Peyer's patch (tissue), 4 donors: Measurements from ENCODE around the gene TUBD1. TPM values are rescaled to one million over a fixed set of nuclear protein-coding genes. Genes with fewer than 3 reads are reported as not detected.
"Not testable (repeated sequence)": the region's sequence is repeated elsewhere in the genome, so short reads cannot be mapped to it uniquely, and the experiment has no call there.

Source experiments
- DNase-seq, 3 donors: peaks; one replicate each; pipeline ENCODE4 v3.0.0-alpha.2; 2017 to 2019
- H3K27ac ChIP-seq, 4 donors: fragments of 200-600 bp; sonication (generic); one replicate each; pipeline ENCODE4 v1.5.1; 2016 to 2019
- H3K27me3 ChIP-seq, 2 donors: fragments of 200-600 bp; sonication (generic); one replicate each; pipeline ENCODE4 v1.5.1; 2019
- H3K36me3 ChIP-seq, 3 donors: fragments of 200-600 bp; sonication (generic); one replicate each; pipeline ENCODE4 v1.5.1; 2016 to 2019
- H3K4me1 ChIP-seq, 4 donors: fragments of 200-600 bp; sonication (generic); one replicate each; pipeline ENCODE4 v1.5.1; 2016 to 2019
- H3K4me3 ChIP-seq, 4 donors: fragments of 200-600 bp; sonication (generic); 1 replicate in 3 of 4; 2 replicates in 1 of 4; pipeline ENCODE4 v1.5.1; 2016 to 2019; ENCODE audit warnings: mild to moderate bottlenecking in 1 of 4
- H3K9me3 ChIP-seq, 4 donors: fragments of 200-600 bp; sonication (generic); one replicate each; pipeline ENCODE4 v1.5.1; 2016 to 2019; ENCODE audit warnings: mild to moderate bottlenecking in 1 of 4
- CTCF ChIP-seq, 6 experiments: fragments of 450-650 bp in 4 of 6; fragments of 200-600 bp in 2 of 6; sonication (generic) in 1 of 6; IDR thresholded peaks; one replicate each; pipeline ENCODE4 v1.5.1; 2017 to 2019; ENCODE audit warnings: antibody characterized with exemption in 6 of 6, mild to moderate bottlenecking in 3 of 6, moderate library complexity in 1 of 6
- POLR2A ChIP-seq, 2 donors: fragments of 450-650 bp; IDR thresholded peaks; one replicate each; pipeline ENCODE4 v1.5.1; 2017; ENCODE audit warnings: antibody characterized with exemption in 2 of 2, mild to moderate bottlenecking in 2 of 2, moderate library complexity in 2 of 2
- total RNA-seq, 4 donors: library from RNA; depleted of rRNA; stranded (reverse); fragments of >200 nt; gene quantifications; one replicate each; pipeline ENCODE4 v1.1.0, GENCODE V29; 2016

The TUBD1 gene
- total RNA-seq = 10 to 100 TPM in 1 of 4 donors, 1 to 10 TPM in 3; 8.4 to 12.2 (median 9.5) TPM

GRCh38 chr17:59892924-59893675, at the start of gene TUBD1, which contains the start of gene RPS6KB1:
Gene TUBD1 (minus strand): TSS chr17:59892943. CDS start chr17:59891002, 1,941 bp downstream.
Gene RPS6KB1 (plus strand): TSS chr17:59893121. CDS start chr17:59893185, 64 bp downstream.
- TF ChIP-seq POLR2A (IDR thresholded peaks at IDR 0.05) (peak; percentile 87 to 89), CTCF (IDR thresholded peaks at IDR 0.05) (peak in 1 of 6 experiments; percentile 1)
- Histone ChIP-seq H3K27ac (peak within 1 kb of the TSS; percentile 85 to 96 (median 91)), H3K4me3 (peak within 1 kb of the TSS; percentile 86 to 99 (median 91)), H3K4me1 (peaks cover 0 to 37% (median 2%) of the 10 kb centered on the region in 4 donors), H3K27me3 (no peaks in the 10 kb centered on the region), H3K36me3 (peaks cover 0 to 4% (median 0%) of the 10 kb centered on the region in 3 donors), H3K9me3 (no peaks in the 10 kb centered on the region)
- peak; percentile 92 to 99 (median 95) for DNase-seq

- no peak overlapping the region for H3K27ac ChIP-seq
- H3K4me3 ChIP-seq = no peak overlapping the region
- no peaks in the 10 kb centered on the region for H3K27me3 ChIP-seq
- no peaks in the 10 kb centered on the region for H3K9me3 ChIP-seq
- H3K4me1 ChIP-seq = no peaks in the 10 kb centered on the region
- no peak for TF ChIP-seq POLR2A (IDR thresholded peaks at IDR 0.05)
- no peak for TF ChIP-seq CTCF (IDR thresholded peaks at IDR 0.05)
- DNase-seq = no peak
- H3K36me3 ChIP-seq = peaks cover 0 to 71% (median 0%) of the 10 kb centered on the region in 3 donors
Observed at GRCh38 chr17:59941131-59941530, 48.4 kb upstream of the TUBD1 start.

- H3K27ac ChIP-seq, H3K27me3 ChIP-seq, H3K4me1 ChIP-seq, H3K4me3 ChIP-seq, H3K9me3 ChIP-seq, DNase-seq: not testable (repeated sequence)
- peaks cover 0 to 71% (median 0%) of the 10 kb centered on the region in 3 donors for H3K36me3 ChIP-seq
Observed at GRCh38 chr17:59940697-59941096, 48.0 kb upstream of the TUBD1 start.

GRCh38 chr17:59933317-59933716, 40.6 kb upstream of the TUBD1 start:
- DNase-seq, H3K27me3 ChIP-seq: not testable (repeated sequence)
- H3K36me3 ChIP-seq = peaks cover 0 to 97% (median 0%) of the 10 kb centered on the region in 3 donors

GRCh38 chr17:59930768-59931167, 38.0 kb upstream of the TUBD1 start:
- DNase-seq, H3K4me1 ChIP-seq: not testable (repeated sequence)
- peaks cover 0 to 97% (median 0%) of the 10 kb centered on the region in 3 donors for H3K36me3 ChIP-seq

More at GRCh38 chr17:59933317-59933716, 40.6 kb upstream of the TUBD1 start:
- H3K27ac ChIP-seq, H3K9me3 ChIP-seq, H3K4me1 ChIP-seq, H3K4me3 ChIP-seq: not testable (repeated sequence)

GRCh38 chr17:59930121-59930520, 37.4 kb upstream of the TUBD1 start:
- not testable (repeated sequence) for H3K27ac ChIP-seq, H3K4me3 ChIP-seq, H3K4me1 ChIP-seq, H3K9me3 ChIP-seq, H3K27me3 ChIP-seq, DNase-seq
- peaks cover 0 to 96% (median 0%) of the 10 kb centered on the region in 3 donors for H3K36me3 ChIP-seq

More at GRCh38 chr17:59930768-59931167, 38.0 kb upstream of the TUBD1 start:
- H3K9me3 ChIP-seq, H3K27me3 ChIP-seq, H3K27ac ChIP-seq, H3K4me3 ChIP-seq: not testable (repeated sequence)

GRCh38 chr17:59920637-59921036, 27.9 kb upstream of the TUBD1 start:
- not testable (repeated sequence) for DNase-seq, H3K4me1 ChIP-seq
- peaks cover 0 to 91% (median 0%) of the 10 kb centered on the region in 3 donors for H3K36me3 ChIP-seq

GRCh38 chr17:59916446-59916845, 23.7 kb upstream of the TUBD1 start:
- TF ChIP-seq POLR2A (IDR thresholded peaks at IDR 0.05) = no peak
- no peak for TF ChIP-seq CTCF (IDR thresholded peaks at IDR 0.05)
- Histone ChIP-seq H3K9me3 (no peaks in the 10 kb centered on the region), H3K4me3 (no peak overlapping the region), H3K36me3 (peaks cover 0 to 86% (median 0%) of the 10 kb centered on the region in 3 donors), H3K4me1 (no peaks in the 10 kb centered on the region), H3K27me3 (no peaks in the 10 kb centered on the region), H3K27ac (no peak overlapping the region)
- no peak for DNase-seq

More at GRCh38 chr17:59920637-59921036, 27.9 kb upstream of the TUBD1 start:
- not testable (repeated sequence) for H3K4me3 ChIP-seq, H3K27me3 ChIP-seq, H3K27ac ChIP-seq, H3K9me3 ChIP-seq
